H1 (cell line): ENCODE measurements around the gene PCNX1.

Experiments used
- CTCF ChIP-seq, 3 experiments: IDR thresholded peaks; 1 replicate in 2 of 3; 2 replicates in 1 of 3; pipeline versions ENCODE4 v1.5.1 to v1.6.1; 2011; ENCODE audit warnings: low read length in 3 of 3, mild to moderate bottlenecking in 3 of 3, inconsistent platforms in 2 of 3, low read depth in 1 of 3, moderate library complexity in 1 of 3; ENCODE audit not compliant: insufficient read depth in 1 of 3; ENCODE audit errors: control extremely low read depth in 1 of 3
- HDAC6 ChIP-seq: IDR thresholded peaks from one replicate; pipeline ENCODE4 v1.7.1; 2012; ENCODE audit warnings: low read depth, mild to moderate bottlenecking, inconsistent platforms, low read length, moderate library complexity

- TF ChIP-seq CTCF (IDR thresholded peaks at IDR 0.05; ENCODE audit: control extremely low read depth in 1 of 3, insufficient read depth in 1 of 3, low read depth in 1 of 3, low read length in 3 of 3) (no peak), HDAC6 (no peak)
Observed at GRCh38 chr14:70987041-70987440, 79.8 kb downstream of the PCNX1 start.
